Testis (tissue), 3 donors: Measurements from ENCODE around the gene LCOR. TPM values are rescaled to one million over a fixed set of nuclear protein-coding genes. Genes with fewer than 3 reads are reported as not detected.

Source experiments
- DNase-seq: peaks from one replicate; pipeline ENCODE4 v3.0.0-alpha.2; 2019
- H3K27ac ChIP-seq, 2 donors: fragments of 200-600 bp; sonication (generic); one replicate each; pipeline ENCODE4 v1.5.1; 2019
- H3K27me3 ChIP-seq: fragments of 200-600 bp; sonication (generic); one replicate; pipeline ENCODE4 v1.5.1; 2019
- H3K36me3 ChIP-seq: fragments of 200-600 bp; sonication (generic); one replicate; pipeline ENCODE4 v1.5.1; 2017; ENCODE audit warnings: low read depth; ENCODE audit errors: missing control alignments
- H3K4me1 ChIP-seq: fragments of 200-600 bp; sonication (generic); one replicate; pipeline ENCODE4 v1.5.1; 2019
- H3K4me3 ChIP-seq, 2 donors: fragments of 200-600 bp; sonication (generic); one replicate each; pipeline ENCODE4 v1.5.1; 2017 to 2019
- H3K9me3 ChIP-seq: fragments of 200-600 bp; sonication (generic); one replicate; pipeline ENCODE4 v1.5.1; 2017
- POLR2A ChIP-seq: fragments of 450-650 bp; IDR thresholded peaks from one replicate; pipeline ENCODE4 v1.6.1; 2017; ENCODE audit warnings: antibody characterized with exemption, mild to moderate bottlenecking, moderate library complexity
- WGBS, 2 donors: methylation state at CpG; one replicate each; pipeline ENCODE4 v1.1.5; 2018; 5-methylcytosine and 5-hydroxymethylcytosine counted together
- intact Hi-C: fragments of 100-400 bp; cut with DNase I; formaldehyde crosslinking; loops from one replicate; pipeline ENCODE4 v1.15.1; 2023; ENCODE audit warnings: low total_unique reads
- polyA plus RNA-seq: library from polyadenylated mRNA; stranded (reverse); fragments of 350-450 nt; fragmentation: Illumina TruSeq; extraction: RNeasy Lipid Tissue Mini Kit (QIAGEN cat#74804); gene quantifications from one replicate; pipeline ENCODE4 v1.2.3, GENCODE V29; 2014; ENCODE audit warnings: low read depth, low replicate concordance; ENCODE audit not compliant: insufficient read depth
- total RNA-seq, 2 donors: library from RNA; depleted of rRNA; stranded (reverse); fragments of >200 nt; gene quantifications; one replicate each; pipeline ENCODE4 v1.2.3, GENCODE V29; 2016
- TF ChIP-seq, protein P1 (sequence below), 3 experiments: fragments of 450-650 bp in 2 of 3; fragments of 200-600 bp in 1 of 3; sonication (generic) in 1 of 3; IDR thresholded peaks; one replicate each; pipeline ENCODE4 v1.5.1; 2016 to 2019; ENCODE audit warnings: antibody characterized with exemption in 3 of 3, mild to moderate bottlenecking in 2 of 3, moderate library complexity in 1 of 3

Gene LCOR
- total and polyA plus RNA-seq, 3 donors from 2014 or later, result 11.6 to 68.3 (median 40.0) TPM

DNA sequence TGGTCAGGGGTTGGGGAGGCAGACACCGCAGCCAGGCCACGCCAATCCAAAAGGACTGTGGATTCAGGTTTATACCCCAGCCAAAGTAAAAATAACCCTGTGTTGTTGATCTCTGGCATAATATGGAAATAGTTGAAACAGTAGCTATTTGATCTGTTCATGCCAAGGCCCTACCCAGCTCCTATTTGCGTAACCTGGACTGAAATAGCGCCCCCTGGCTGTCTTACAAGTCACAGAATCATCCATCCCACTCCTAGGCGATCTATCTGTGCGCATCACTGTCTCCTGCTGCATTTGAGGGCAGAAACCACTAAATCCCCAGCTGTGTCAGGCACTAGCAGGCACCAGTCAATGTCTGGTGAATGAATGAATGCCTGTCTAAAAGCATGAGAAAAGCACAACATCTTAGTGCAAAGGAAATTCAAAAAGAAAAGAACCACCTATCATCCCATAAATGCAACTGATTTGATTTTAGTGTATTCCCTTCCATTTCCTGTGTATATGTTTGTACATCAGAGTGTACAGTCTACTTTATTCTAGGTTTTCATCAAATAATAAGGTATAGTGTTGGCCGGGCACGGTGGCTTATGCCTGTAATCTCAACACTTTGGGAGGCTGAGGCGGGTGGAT lies 193.6 kb downstream of the LCOR start:
- WGBS, 2 donors, result 79 to 82% methylated on average over 9 of the region's 9 CpGs
- H3K36me3 ChIP-seq, result no peaks in the 10 kb centered on the region
- TF ChIP-seq, protein P1, sequence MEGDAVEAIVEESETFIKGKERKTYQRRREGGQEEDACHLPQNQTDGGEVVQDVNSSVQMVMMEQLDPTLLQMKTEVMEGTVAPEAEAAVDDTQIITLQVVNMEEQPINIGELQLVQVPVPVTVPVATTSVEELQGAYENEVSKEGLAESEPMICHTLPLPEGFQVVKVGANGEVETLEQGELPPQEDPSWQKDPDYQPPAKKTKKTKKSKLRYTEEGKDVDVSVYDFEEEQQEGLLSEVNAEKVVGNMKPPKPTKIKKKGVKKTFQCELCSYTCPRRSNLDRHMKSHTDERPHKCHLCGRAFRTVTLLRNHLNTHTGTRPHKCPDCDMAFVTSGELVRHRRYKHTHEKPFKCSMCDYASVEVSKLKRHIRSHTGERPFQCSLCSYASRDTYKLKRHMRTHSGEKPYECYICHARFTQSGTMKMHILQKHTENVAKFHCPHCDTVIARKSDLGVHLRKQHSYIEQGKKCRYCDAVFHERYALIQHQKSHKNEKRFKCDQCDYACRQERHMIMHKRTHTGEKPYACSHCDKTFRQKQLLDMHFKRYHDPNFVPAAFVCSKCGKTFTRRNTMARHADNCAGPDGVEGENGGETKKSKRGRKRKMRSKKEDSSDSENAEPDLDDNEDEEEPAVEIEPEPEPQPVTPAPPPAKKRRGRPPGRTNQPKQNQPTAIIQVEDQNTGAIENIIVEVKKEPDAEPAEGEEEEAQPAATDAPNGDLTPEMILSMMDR (IDR thresholded peaks at IDR 0.05), result peak; percentile 61 to 73 (median 67)
- no peak for TF ChIP-seq POLR2A
- H3K4me1 ChIP-seq, result peaks cover 5% of the 10 kb centered on the region
- no peak overlapping the region for H3K4me3 ChIP-seq
- no peak overlapping the region for H3K27ac ChIP-seq
- no peaks in the 10 kb centered on the region for H3K9me3 ChIP-seq
- H3K27me3 ChIP-seq, result no peaks in the 10 kb centered on the region
- DNase-seq, result peak; percentile 86
- intact Hi-C loops, result no loop called here

DNA sequence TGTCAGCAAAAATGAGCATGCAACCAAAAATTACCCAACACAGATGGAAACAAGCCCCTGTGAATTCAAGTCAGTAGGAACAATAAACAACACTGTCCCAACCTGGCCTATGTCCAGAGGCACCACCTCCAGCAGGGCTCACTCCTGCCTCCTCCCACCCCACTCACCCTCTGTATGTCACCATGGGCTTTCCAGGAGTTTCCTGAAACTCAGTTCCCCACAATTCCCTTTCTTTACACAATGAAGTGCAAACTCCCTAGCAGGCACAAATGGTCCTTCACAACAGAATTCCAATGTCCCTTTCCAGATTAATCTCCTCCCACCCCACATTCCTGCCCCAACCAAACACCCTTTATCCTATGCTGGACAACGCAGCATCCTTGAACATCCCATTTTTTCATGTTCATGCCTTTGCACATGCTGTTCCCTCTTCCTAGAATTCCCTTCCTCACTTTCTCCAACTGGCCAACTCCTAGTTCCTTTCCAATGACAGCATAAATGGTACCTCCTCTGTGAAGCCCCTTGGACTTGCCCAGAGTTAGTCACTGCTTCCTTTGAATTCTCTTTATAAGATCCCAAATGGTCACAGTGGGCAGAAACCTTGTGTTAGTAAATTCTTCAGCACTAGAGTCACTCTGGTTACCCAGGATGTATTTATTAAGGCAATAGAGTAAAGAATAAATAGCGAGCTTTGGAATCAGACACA lies 196.2 kb downstream of the LCOR start:
- intact Hi-C loops, result no loop called here
- DNase-seq, result no peak
- Histone ChIP-seq H3K27me3 (no peaks in the 10 kb centered on the region), H3K9me3 (no peaks in the 10 kb centered on the region), H3K36me3 (no peaks in the 10 kb centered on the region), H3K4me3 (no peak overlapping the region), H3K4me1 (no peaks in the 10 kb centered on the region), H3K27ac (no peak overlapping the region)
- TF ChIP-seq POLR2A, result no peak
- TF ChIP-seq, protein P1 (IDR thresholded peaks at IDR 0.05), result no peak
- WGBS, 2 donors, result 93 to 96% methylated on average over 2 of the region's 2 CpGs

DNA sequence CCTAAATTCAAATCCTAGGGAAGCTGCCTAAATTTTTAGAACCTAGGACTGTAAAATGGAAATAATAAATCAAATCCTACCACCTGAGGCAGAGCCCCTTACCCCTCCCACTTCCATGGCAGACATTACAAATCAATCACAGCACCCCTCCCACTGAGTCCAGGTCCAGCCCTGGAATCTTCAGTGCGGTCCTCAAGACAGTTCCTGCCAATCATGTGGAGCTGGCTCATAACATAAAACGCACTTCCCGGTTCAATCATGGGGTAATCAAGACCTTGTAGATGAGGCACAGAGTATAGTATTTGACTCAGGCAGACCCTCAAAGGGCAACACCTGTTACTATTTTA lies 196.7 kb downstream of the LCOR start:
- no peaks in the 10 kb centered on the region for H3K27me3 ChIP-seq
- H3K36me3 ChIP-seq, result no peaks in the 10 kb centered on the region
- no peaks in the 10 kb centered on the region for H3K4me1 ChIP-seq
- no peak overlapping the region for H3K4me3 ChIP-seq
- H3K27ac ChIP-seq, result no peak overlapping the region
- TF ChIP-seq, protein P1 (IDR thresholded peaks at IDR 0.05), result no peak
- WGBS, 2 donors, result 98 to 100% methylated on average over 3 of the region's 3 CpGs
- no peaks in the 10 kb centered on the region for H3K9me3 ChIP-seq
- intact Hi-C loops, result no loop called here
- no peak for DNase-seq

DNA sequence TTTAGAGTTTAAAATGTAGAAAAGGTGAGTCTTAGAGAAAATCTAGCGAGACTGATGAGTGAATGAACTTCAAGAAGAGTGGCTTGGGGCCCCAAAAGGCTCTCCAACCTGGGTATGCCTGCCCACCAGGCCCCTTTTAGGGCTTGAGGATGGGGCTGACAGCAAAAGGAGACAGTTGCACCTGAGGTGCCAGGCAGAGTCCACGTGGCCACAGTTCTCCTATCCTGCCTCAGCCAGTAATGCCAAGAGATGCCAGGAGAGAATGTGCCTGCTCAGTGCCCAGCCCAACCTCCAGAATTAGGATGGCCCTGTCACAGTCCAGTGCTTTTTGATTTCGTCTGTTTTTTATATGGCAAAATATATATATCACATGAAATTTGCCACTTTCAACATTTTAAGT lies 197.2 kb downstream of the LCOR start:
- no peak for DNase-seq
- no peaks in the 10 kb centered on the region for H3K27me3 ChIP-seq
- intact Hi-C loops, result no loop called here
- no peaks in the 10 kb centered on the region for H3K4me1 ChIP-seq
- H3K36me3 ChIP-seq, result no peaks in the 10 kb centered on the region
- no peak overlapping the region for H3K27ac ChIP-seq
- H3K9me3 ChIP-seq, result no peaks in the 10 kb centered on the region
- TF ChIP-seq, protein P1 (IDR thresholded peaks at IDR 0.05), result no peak
- no peak for TF ChIP-seq POLR2A
- WGBS, 2 donors, result 90 to 94% methylated on average over 3 of the region's 3 CpGs
- no peak overlapping the region for H3K4me3 ChIP-seq

DNA sequence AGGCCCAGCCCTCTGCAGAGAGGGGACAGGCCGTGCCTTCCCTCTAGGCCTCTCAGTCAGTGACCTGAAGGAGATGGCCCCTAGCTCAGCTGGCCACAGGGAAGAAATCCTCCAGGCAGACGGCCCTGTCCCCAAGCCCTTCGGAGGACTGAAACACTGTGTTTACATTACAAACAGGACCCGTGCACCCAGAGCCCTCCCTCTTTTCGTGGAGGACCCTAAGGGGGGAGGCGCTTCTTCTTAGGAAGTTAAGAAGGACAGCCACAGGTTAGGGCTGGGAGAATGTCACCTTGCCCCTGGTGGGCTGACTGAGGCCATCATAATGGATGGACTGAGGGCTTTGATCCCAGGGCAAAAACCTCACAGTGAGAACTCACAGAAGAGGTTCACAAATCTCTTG lies 198.8 kb downstream of the LCOR start:
- Histone ChIP-seq H3K9me3 (no peaks in the 10 kb centered on the region), H3K27me3 (no peaks in the 10 kb centered on the region), H3K4me3 (no peak overlapping the region), H3K36me3 (no peaks in the 10 kb centered on the region), H3K27ac (no peak overlapping the region), H3K4me1 (no peaks in the 10 kb centered on the region)
- DNase-seq, result no peak
- 77 to 88% methylated on average over 3 to 6 of the region's 6 CpGs for WGBS, 2 donors
- TF ChIP-seq, protein P1 (IDR thresholded peaks at IDR 0.05), result no peak
- TF ChIP-seq POLR2A, result no peak
- intact Hi-C loops, result no loop called here
